Measurements from ENCODE around the gene TTN. TPM values are rescaled to one million over a fixed set of nuclear protein-coding genes. Genes with fewer than 3 reads are reported as not detected.

Gene TTN
- total RNA-seq, 1 experiment from 2014 or later, result under 0.01 TPM

DNA sequence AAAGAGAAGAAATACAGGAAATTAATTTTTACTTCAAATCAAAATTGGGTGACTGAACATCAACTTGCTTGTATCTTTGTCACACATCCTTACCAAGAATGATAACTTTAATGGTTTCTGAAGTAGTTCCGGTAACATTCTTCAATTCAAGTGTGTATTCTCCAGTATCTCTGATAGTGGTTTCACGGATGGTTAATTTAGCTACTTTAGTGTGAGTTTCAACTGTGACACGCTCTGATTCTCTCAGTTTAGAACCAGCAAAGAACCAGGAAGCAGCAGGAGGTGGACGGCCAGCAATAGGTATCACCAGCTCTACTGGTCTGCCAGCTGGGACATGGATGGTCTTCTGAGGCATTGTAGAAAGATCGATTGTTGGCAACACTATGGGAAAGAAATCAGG lies 264.7 kb downstream of the TTN start:
- TF ChIP-seq, protein P1, sequence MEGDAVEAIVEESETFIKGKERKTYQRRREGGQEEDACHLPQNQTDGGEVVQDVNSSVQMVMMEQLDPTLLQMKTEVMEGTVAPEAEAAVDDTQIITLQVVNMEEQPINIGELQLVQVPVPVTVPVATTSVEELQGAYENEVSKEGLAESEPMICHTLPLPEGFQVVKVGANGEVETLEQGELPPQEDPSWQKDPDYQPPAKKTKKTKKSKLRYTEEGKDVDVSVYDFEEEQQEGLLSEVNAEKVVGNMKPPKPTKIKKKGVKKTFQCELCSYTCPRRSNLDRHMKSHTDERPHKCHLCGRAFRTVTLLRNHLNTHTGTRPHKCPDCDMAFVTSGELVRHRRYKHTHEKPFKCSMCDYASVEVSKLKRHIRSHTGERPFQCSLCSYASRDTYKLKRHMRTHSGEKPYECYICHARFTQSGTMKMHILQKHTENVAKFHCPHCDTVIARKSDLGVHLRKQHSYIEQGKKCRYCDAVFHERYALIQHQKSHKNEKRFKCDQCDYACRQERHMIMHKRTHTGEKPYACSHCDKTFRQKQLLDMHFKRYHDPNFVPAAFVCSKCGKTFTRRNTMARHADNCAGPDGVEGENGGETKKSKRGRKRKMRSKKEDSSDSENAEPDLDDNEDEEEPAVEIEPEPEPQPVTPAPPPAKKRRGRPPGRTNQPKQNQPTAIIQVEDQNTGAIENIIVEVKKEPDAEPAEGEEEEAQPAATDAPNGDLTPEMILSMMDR (IDR thresholded peaks at IDR 0.05; ENCODE audit: unreplicated experiment), result no peak
- H3K9me3 Mint-ChIP-seq (ENCODE audit: unreplicated experiment), result no peaks in the 10 kb centered on the region
- CTCF ChIA-PET, result interaction anchor here (0.6 to 0.9 kb wide), 2 partner anchors 20 to 159 kb away, joined by 3 to 4 read pairs; no protein-coding TSS in a partner anchor

DNA sequence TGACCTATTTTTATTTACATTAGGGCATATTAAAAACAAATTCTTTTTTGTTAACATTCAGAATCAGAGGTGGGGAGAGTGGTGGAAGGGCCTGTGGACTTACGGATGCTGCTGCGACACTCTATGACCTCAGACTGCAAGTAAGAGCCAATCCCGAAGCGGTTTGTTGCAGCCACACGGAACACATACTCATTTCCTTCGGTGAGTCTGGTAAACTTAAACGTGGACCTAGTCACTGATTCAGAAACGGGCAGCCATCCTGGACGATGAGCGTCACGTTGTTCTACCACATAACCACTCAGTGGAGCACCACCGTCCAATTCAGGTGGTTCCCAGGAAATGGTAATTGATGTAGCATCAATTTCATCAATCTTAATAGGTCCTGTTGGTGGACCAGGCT lies 265.1 kb downstream of the TTN start:
- no TSS peak for BruUV-seq (replicated peaks)
- H3K27ac Mint-ChIP-seq (ENCODE audit: low read depth, unreplicated experiment), result no peak overlapping the region
- intact Hi-C loops (cut with micrococcal nuclease), result no loop called here
- H3K27me3 Mint-ChIP-seq (ENCODE audit: insufficient read depth, unreplicated experiment), result no peaks in the 10 kb centered on the region
- CTCF ChIA-PET, result no interaction called here
- H3K36me3 Mint-ChIP-seq (ENCODE audit: insufficient read depth, unreplicated experiment), result peaks cover 54% of the 10 kb centered on the region
- POLR2A ChIA-PET, result no interaction called here
- DNase-seq (ENCODE audit: unreplicated experiment), result no peak
- H3K4me3 Mint-ChIP-seq (ENCODE audit: unreplicated experiment), result no peak overlapping the region
- H3K4me1 Mint-ChIP-seq (ENCODE audit: insufficient read depth, unreplicated experiment), result no peaks in the 10 kb centered on the region
- no peaks in the 10 kb centered on the region for H3K9me3 Mint-ChIP-seq (ENCODE audit: unreplicated experiment)
- TF ChIP-seq, protein P1 (IDR thresholded peaks at IDR 0.05; ENCODE audit: unreplicated experiment), result no peak

More for the DNA sequence above, 264.7 kb downstream of the TTN start:
- Mint-ChIP-seq H3K4me1 (ENCODE audit: insufficient read depth, unreplicated experiment) (no peaks in the 10 kb centered on the region), H3K36me3 (ENCODE audit: insufficient read depth, unreplicated experiment) (peaks cover 54% of the 10 kb centered on the region), H3K27ac (ENCODE audit: low read depth, unreplicated experiment) (no peak overlapping the region), H3K4me3 (ENCODE audit: unreplicated experiment) (no peak overlapping the region), H3K27me3 (ENCODE audit: insufficient read depth, unreplicated experiment) (no peaks in the 10 kb centered on the region)
- POLR2A ChIA-PET, result no interaction called here
- no TSS peak for BruUV-seq (replicated peaks)
- no peak for DNase-seq (ENCODE audit: unreplicated experiment)
- intact Hi-C loops (cut with micrococcal nuclease), result no loop called here

DNA sequence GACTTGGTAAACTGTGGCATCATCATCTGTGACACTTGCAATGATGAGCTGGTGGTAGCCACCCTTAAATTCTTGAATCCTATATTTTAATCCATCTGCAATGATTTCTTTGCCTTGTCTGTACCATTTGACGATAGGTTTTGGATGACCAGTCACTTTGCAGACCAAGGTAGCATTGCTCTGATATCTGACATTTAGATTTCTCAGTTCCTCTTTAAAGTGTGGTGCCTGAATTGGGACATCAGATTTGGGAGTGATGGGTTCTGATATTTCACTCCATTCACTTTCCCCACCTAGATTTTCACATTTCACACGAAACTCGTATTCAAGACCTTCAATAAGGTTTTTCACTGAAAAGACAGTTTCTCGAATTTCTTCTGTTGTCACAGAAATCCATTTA lies 271.2 kb downstream of the TTN start:
- POLR2A ChIA-PET, result no interaction called here
- H3K36me3 Mint-ChIP-seq (ENCODE audit: insufficient read depth, unreplicated experiment), result peaks cover 71% of the 10 kb centered on the region
- H3K27me3 Mint-ChIP-seq (ENCODE audit: insufficient read depth, unreplicated experiment), result no peaks in the 10 kb centered on the region
- DNase-seq (ENCODE audit: unreplicated experiment), result no peak
- intact Hi-C loops (cut with micrococcal nuclease), result no loop called here
- H3K27ac Mint-ChIP-seq (ENCODE audit: low read depth, unreplicated experiment), result no peak overlapping the region
- no TSS peak for BruUV-seq (replicated peaks)
- CTCF ChIA-PET, result interaction anchor here (2.7 kb wide), 1 partner anchor 13 kb away, joined by 12 read pairs; no protein-coding TSS in a partner anchor
- TF ChIP-seq, protein P1 (IDR thresholded peaks at IDR 0.05; ENCODE audit: unreplicated experiment), result no peak
- no peak overlapping the region for H3K4me3 Mint-ChIP-seq (ENCODE audit: unreplicated experiment)
- peaks cover 3% of the 10 kb centered on the region for H3K4me1 Mint-ChIP-seq (ENCODE audit: insufficient read depth, unreplicated experiment)
- H3K9me3 Mint-ChIP-seq (ENCODE audit: unreplicated experiment), result no peaks in the 10 kb centered on the region

DNA sequence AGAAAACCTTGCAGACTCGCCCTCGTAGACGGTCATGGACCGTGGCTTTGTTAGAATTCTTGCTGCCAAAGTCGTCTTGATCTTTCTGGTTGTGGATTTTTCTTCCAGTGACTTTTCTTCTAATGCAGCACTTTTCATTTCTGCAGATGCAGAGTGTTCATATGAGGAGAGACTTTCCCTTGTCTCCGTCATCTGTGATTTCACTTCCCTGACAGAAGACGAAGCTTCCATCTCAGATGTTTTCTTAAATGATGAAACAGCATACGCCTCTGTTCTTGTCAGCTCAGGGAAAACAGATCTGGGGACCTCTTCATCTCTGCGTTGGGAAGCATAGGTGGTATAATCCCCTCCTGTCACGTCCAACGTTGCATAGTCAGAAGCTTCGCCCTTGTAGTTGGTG lies 276.1 kb downstream of the TTN start:
- no TSS peak for BruUV-seq (replicated peaks)
- ChIA-PET CTCF (interaction anchor here (1.4 kb wide), 1 partner anchor 8 kb away, joined by 4 read pairs; no protein-coding TSS in a partner anchor), POLR2A (no interaction called here)
- H3K27ac Mint-ChIP-seq (ENCODE audit: low read depth, unreplicated experiment), result no peak overlapping the region
- H3K36me3 Mint-ChIP-seq (ENCODE audit: insufficient read depth, unreplicated experiment), result peaks cover 46% of the 10 kb centered on the region
- peaks cover 11% of the 10 kb centered on the region for H3K4me1 Mint-ChIP-seq (ENCODE audit: insufficient read depth, unreplicated experiment)
- H3K27me3 Mint-ChIP-seq (ENCODE audit: insufficient read depth, unreplicated experiment), result no peaks in the 10 kb centered on the region
- H3K9me3 Mint-ChIP-seq (ENCODE audit: unreplicated experiment), result no peaks in the 10 kb centered on the region
- no peak overlapping the region for H3K4me3 Mint-ChIP-seq (ENCODE audit: unreplicated experiment)
- intact Hi-C loops (cut with micrococcal nuclease), result no loop called here
- no peak for DNase-seq (ENCODE audit: unreplicated experiment)
- TF ChIP-seq, protein P1 (IDR thresholded peaks at IDR 0.05; ENCODE audit: unreplicated experiment), result no peak

Data from MCF 10A (cell line).